Mammary epithelial cell (primary cell): ENCODE data around the gene SRGAP2C.
"Not testable (repeated sequence)": the region's sequence is repeated elsewhere in the genome, so short reads cannot be mapped to it uniquely, and the experiment has no call there.

Experiments used
- EZH2 ChIP-seq: IDR thresholded peaks from 2 replicates; pipeline ENCODE4 v1.6.1; 2012; ENCODE audit warnings: low read length, inconsistent platforms, borderline replicate concordance
- TF ChIP-seq, protein P1 (sequence below), 2 donors: IDR thresholded peaks in 1 of 2; conservative IDR thresholded peaks in 1 of 2; 2 replicates each; pipeline ENCODE4 v1.5.1; 2011 to 2012; ENCODE audit warnings: inconsistent platforms in 2 of 2, low read length in 2 of 2, mild to moderate bottlenecking in 2 of 2, control low read depth in 1 of 2, low read depth in 1 of 2; ENCODE audit not compliant: insufficient read depth in 1 of 2; ENCODE audit errors: extremely low read depth in 1 of 2

DNA sequence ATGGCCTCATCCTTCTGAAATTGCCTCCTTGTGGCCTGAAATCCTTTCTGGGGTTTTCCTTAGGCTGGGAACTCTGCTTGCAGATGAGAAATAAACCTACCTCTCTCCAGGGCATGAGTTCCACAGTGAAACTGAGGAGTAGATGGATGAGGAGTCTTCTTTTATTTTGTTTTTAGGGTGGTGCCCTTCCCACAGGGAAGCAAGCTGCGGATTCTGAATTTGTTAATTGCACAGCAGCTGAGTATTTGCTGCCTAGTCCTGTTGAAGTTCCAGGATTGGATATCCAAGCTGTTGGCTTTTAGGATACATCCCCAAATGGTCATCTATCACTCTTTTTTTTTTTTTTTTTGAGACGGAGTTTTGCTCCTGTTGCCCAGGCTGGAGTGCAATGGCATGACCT is 73.4 kb downstream of the SRGAP2C start:
- TF ChIP-seq, protein P1, sequence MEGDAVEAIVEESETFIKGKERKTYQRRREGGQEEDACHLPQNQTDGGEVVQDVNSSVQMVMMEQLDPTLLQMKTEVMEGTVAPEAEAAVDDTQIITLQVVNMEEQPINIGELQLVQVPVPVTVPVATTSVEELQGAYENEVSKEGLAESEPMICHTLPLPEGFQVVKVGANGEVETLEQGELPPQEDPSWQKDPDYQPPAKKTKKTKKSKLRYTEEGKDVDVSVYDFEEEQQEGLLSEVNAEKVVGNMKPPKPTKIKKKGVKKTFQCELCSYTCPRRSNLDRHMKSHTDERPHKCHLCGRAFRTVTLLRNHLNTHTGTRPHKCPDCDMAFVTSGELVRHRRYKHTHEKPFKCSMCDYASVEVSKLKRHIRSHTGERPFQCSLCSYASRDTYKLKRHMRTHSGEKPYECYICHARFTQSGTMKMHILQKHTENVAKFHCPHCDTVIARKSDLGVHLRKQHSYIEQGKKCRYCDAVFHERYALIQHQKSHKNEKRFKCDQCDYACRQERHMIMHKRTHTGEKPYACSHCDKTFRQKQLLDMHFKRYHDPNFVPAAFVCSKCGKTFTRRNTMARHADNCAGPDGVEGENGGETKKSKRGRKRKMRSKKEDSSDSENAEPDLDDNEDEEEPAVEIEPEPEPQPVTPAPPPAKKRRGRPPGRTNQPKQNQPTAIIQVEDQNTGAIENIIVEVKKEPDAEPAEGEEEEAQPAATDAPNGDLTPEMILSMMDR (conservative IDR thresholded peaks at IDR 0.05 in 1 of 2, IDR thresholded peaks at IDR 0.05 in 1 of 2; ENCODE audit: extremely low read depth in 1 of 2, insufficient read depth in 1 of 2, low read depth in 1 of 2, low read length in 2 of 2), result not testable (repeated sequence)
- TF ChIP-seq EZH2, result not testable (repeated sequence)
